Subcutaneous abdominal adipose tissue (tissue), 5 donors: ENCODE results near the gene VMO1.

ENCODE experiments used
- H3K27ac ChIP-seq: one replicate; pipeline ENCODE4 v1.7.0; 2013; ENCODE audit warnings: low read depth, mild to moderate bottlenecking, inconsistent platforms, low read length, moderate library complexity
- H3K27me3 ChIP-seq, 5 donors: one replicate each; pipeline ENCODE4 v1.7.0; 2013; ENCODE audit warnings: low read length in 5 of 5, inconsistent platforms in 1 of 5; ENCODE audit not compliant: control insufficient read depth in 5 of 5, insufficient read depth in 4 of 5
- H3K36me3 ChIP-seq, 5 donors: one replicate each; pipeline ENCODE4 v1.7.0; 2013; ENCODE audit warnings: low read length in 5 of 5; ENCODE audit not compliant: control insufficient read depth in 5 of 5, insufficient read depth in 5 of 5
- H3K4me1 ChIP-seq, 5 donors: one replicate each; pipeline ENCODE4 v1.7.0; 2013; ENCODE audit warnings: low read length in 5 of 5, mild to moderate bottlenecking in 3 of 5, moderate library complexity in 1 of 5; ENCODE audit not compliant: control insufficient read depth in 5 of 5, insufficient read depth in 5 of 5
- H3K4me3 ChIP-seq, 5 donors: one replicate each; pipeline ENCODE4 v1.7.0; 2013; ENCODE audit warnings: low read length in 5 of 5, low read depth in 1 of 5
- H3K9ac ChIP-seq, 5 donors: one replicate each; pipeline ENCODE4 v1.7.0; 2013; ENCODE audit warnings: low read length in 5 of 5, mild to moderate bottlenecking in 4 of 5, moderate library complexity in 3 of 5
- H3K9me3 ChIP-seq, 5 donors: one replicate each; pipeline ENCODE4 v1.7.0; 2013; ENCODE audit warnings: low read length in 5 of 5; ENCODE audit not compliant: control insufficient read depth in 5 of 5
- donor health status: healthy.
- donor health status: healthy.
- donor health status: healthy.
- donor health status: healthy.
- donor health status: healthy.

Gene VMO1

GRCh38 chr17:4816826-4817225 is 30.7 kb upstream of the VMO1 start:
- Histone ChIP-seq H3K9me3 (no peaks in the 10 kb centered on the region), H3K27ac (no peak overlapping the region), H3K27me3 (no peaks in the 10 kb centered on the region), H3K9ac (no peak overlapping the region), H3K4me3 (no peak overlapping the region), H3K4me1 (no peaks in the 10 kb centered on the region), H3K36me3 (peaks cover 0 to 60% (median 43%) of the 10 kb centered on the region in 5 donors)

- Histone ChIP-seq H3K27me3 (no peaks in the 10 kb centered on the region), H3K27ac (no peak overlapping the region), H3K9me3 (no peaks in the 10 kb centered on the region), H3K4me1 (peaks cover 0 to 5% (median 0%) of the 10 kb centered on the region in 5 donors), H3K36me3 (peaks cover 0 to 63% (median 42%) of the 10 kb centered on the region in 5 donors), H3K9ac (peak overlapping the region in 1 of 5 donors; percentile 19), H3K4me3 (no peak overlapping the region)
Observed at GRCh38 chr17:4815043-4815675, 29.0 kb upstream of the VMO1 start.

GRCh38 chr17:4812690-4813089 is 26.5 kb upstream of the VMO1 start:
- Histone ChIP-seq H3K4me1 (peaks cover 0 to 15% (median 9%) of the 10 kb centered on the region in 5 donors), H3K27me3 (no peaks in the 10 kb centered on the region), H3K4me3 (no peak overlapping the region), H3K27ac (no peak overlapping the region), H3K9me3 (no peaks in the 10 kb centered on the region), H3K36me3 (peaks cover 0 to 56% (median 42%) of the 10 kb centered on the region in 5 donors), H3K9ac (no peak overlapping the region)

GRCh38 chr17:4811471-4811870 is 25.3 kb upstream of the VMO1 start:
- Histone ChIP-seq H3K36me3 (peaks cover 0 to 46% (median 35%) of the 10 kb centered on the region in 5 donors), H3K4me1 (peaks cover 0 to 19% (median 12%) of the 10 kb centered on the region in 5 donors)

GRCh38 chr17:4810696-4811290 is 24.6 kb upstream of the VMO1 start:
- H3K27me3 ChIP-seq = no peaks in the 10 kb centered on the region
- H3K36me3 ChIP-seq = peaks cover 0 to 40% (median 32%) of the 10 kb centered on the region in 5 donors
- H3K27ac ChIP-seq = no peak overlapping the region
- no peak overlapping the region for H3K4me3 ChIP-seq
- H3K9me3 ChIP-seq = no peaks in the 10 kb centered on the region
- no peak overlapping the region for H3K9ac ChIP-seq
- H3K4me1 ChIP-seq = peaks cover 0 to 25% (median 18%) of the 10 kb centered on the region in 5 donors

More at GRCh38 chr17:4811471-4811870, 25.3 kb upstream of the VMO1 start:
- no peak overlapping the region for H3K27ac ChIP-seq
- no peak overlapping the region for H3K9ac ChIP-seq
- H3K27me3 ChIP-seq = no peaks in the 10 kb centered on the region
- H3K9me3 ChIP-seq = no peaks in the 10 kb centered on the region
- no peak overlapping the region for H3K4me3 ChIP-seq

GRCh38 chr17:4808378-4808767 is 22.2 kb upstream of the VMO1 start:
- peak overlapping the region in 1 of 5 donors; percentile 62 for H3K9ac ChIP-seq
- no peaks in the 10 kb centered on the region for H3K9me3 ChIP-seq
- H3K27ac ChIP-seq = no peak overlapping the region
- H3K36me3 ChIP-seq = peaks cover 0 to 23% (median 16%) of the 10 kb centered on the region in 5 donors
- peak overlapping the region in 1 of 5 donors; percentile 78 for H3K4me3 ChIP-seq
- H3K27me3 ChIP-seq = no peaks in the 10 kb centered on the region
- H3K4me1 ChIP-seq = peaks cover 0 to 25% (median 18%) of the 10 kb centered on the region in 5 donors

GRCh38 chr17:4807605-4808377 is 21.6 kb upstream of the VMO1 start:
- H3K4me3 ChIP-seq = peak overlapping the region; percentile 59 to 78 (median 71)
- peak overlapping the region in 2 of 5 donors; percentile 59 to 62 for H3K9ac ChIP-seq
- peaks cover 0 to 23% (median 16%) of the 10 kb centered on the region in 5 donors for H3K36me3 ChIP-seq
- H3K27ac ChIP-seq = no peak overlapping the region
- H3K9me3 ChIP-seq = no peaks in the 10 kb centered on the region
- H3K27me3 ChIP-seq = no peaks in the 10 kb centered on the region
- H3K4me1 ChIP-seq = peaks cover 0 to 25% (median 18%) of the 10 kb centered on the region in 5 donors

- no peaks in the 10 kb centered on the region for H3K27me3 ChIP-seq
- peak within 1 kb of the TSS in 4 of 5 donors; percentile 64 to 70 (median 68) for H3K9ac ChIP-seq
- H3K4me3 ChIP-seq = peak within 1 kb of the TSS; percentile 68 to 78 (median 72)
- no peaks in the 10 kb centered on the region for H3K9me3 ChIP-seq
- H3K4me1 ChIP-seq = peaks cover 0 to 25% (median 18%) of the 10 kb centered on the region in 5 donors
- peaks cover 0 to 23% (median 16%) of the 10 kb centered on the region in 5 donors for H3K36me3 ChIP-seq
- H3K27ac ChIP-seq = no peak within 1 kb of the TSS
Observed at GRCh38 chr17:4806777-4807604, 20.8 kb upstream of the VMO1 start, which contains the start of gene PLD2. TSS of gene PLD2 (plus strand) at chr17:4807152. CDS start at chr17:4807773, 621 bp downstream.

- peak overlapping the region; percentile 59 to 78 (median 72) for H3K4me3 ChIP-seq
- no peaks in the 10 kb centered on the region for H3K27me3 ChIP-seq
- H3K27ac ChIP-seq = no peak overlapping the region
- peaks cover 0 to 25% (median 18%) of the 10 kb centered on the region in 5 donors for H3K4me1 ChIP-seq
- peak overlapping the region in 4 of 5 donors; percentile 64 to 70 (median 68) for H3K9ac ChIP-seq
- H3K9me3 ChIP-seq = no peaks in the 10 kb centered on the region
- H3K36me3 ChIP-seq = peaks cover 0 to 21% (median 14%) of the 10 kb centered on the region in 5 donors
Observed at GRCh38 chr17:4806456-4806776, 20.3 kb upstream of the VMO1 start.
